ENCODE results near the gene PLGRKT. TPM values are rescaled to one million over a fixed set of nuclear protein-coding genes. Genes with fewer than 3 reads are reported as not detected.

PLGRKT gene
- total RNA-seq, 1 donor from 2014 or later, result 16.3 TPM

DNA sequence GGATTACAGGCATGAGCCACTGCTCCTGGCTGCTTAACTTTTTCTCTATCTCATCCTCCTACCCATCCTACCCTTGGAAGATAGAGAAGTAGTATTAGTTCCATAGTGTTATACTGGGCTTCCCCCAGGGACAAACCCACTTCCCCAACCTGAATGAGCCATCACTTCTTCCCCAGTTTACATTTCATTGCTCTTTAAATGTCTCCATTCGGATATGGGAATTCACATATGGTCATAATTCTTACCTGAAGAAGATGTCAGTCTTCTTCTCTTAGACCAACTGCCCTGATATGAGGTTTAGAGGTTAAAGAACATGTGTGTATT is 14.5 kb upstream of the PLGRKT start:
- peaks cover 2% of the 10 kb centered on the region for H3K27me3 Mint-ChIP-seq (ENCODE audit: unreplicated experiment)
- no peak overlapping the region for H3K4me3 Mint-ChIP-seq (ENCODE audit: unreplicated experiment)
- no peak for DNase-seq
- no peaks in the 10 kb centered on the region for H3K9me3 Mint-ChIP-seq (ENCODE audit: unreplicated experiment)
- no peak overlapping the region for H3K27ac Mint-ChIP-seq (ENCODE audit: unreplicated experiment)
- TF ChIP-seq, protein P1, sequence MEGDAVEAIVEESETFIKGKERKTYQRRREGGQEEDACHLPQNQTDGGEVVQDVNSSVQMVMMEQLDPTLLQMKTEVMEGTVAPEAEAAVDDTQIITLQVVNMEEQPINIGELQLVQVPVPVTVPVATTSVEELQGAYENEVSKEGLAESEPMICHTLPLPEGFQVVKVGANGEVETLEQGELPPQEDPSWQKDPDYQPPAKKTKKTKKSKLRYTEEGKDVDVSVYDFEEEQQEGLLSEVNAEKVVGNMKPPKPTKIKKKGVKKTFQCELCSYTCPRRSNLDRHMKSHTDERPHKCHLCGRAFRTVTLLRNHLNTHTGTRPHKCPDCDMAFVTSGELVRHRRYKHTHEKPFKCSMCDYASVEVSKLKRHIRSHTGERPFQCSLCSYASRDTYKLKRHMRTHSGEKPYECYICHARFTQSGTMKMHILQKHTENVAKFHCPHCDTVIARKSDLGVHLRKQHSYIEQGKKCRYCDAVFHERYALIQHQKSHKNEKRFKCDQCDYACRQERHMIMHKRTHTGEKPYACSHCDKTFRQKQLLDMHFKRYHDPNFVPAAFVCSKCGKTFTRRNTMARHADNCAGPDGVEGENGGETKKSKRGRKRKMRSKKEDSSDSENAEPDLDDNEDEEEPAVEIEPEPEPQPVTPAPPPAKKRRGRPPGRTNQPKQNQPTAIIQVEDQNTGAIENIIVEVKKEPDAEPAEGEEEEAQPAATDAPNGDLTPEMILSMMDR (IDR thresholded peaks at IDR 0.05; ENCODE audit: partially characterized antibody, unreplicated experiment), result no peak
- H3K4me1 Mint-ChIP-seq (ENCODE audit: low read depth, unreplicated experiment), result peaks cover 3% of the 10 kb centered on the region
- H3K36me3 Mint-ChIP-seq (ENCODE audit: unreplicated experiment), result no peaks in the 10 kb centered on the region

DNA sequence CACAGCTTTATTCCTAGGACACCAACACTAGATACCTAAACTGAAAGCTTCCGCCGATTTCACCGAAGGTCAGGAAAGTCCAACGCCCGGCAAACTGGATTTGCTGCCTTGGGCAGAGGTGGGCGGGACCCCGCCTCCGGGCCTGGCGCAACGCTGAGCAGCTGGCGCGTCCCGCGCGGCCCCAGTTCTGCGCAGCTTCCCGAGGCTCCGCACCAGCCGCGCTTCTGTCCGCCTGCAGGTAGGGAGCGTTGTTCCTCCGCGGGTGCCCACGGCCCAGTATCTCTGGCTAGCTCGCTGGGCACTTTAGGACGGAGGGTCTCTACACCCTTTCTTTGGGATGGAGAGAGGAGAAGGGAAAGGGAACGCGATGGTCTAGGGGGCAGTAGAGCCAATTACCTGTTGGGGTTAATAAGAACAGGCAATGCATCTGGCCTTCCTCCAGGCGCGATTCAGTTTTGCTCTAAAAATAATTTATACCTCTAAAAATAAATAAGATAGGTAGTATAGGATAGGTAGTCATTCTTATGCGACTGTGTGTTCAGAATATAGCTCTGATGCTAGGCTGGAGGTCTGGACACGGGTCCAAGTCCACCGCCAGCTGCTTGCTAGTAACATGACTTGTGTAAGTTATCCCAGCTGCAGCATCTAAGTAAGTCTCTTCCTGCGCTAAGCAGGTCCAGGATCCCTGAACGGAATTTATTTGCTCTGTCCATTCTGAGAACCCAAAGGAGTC is 12.8 kb upstream of the PLGRKT start, which contains the start of gene CD274:
CD274 (plus strand) TSS at position 184 of the 733 bp plus-strand sequence. CDS start 5,572 bp downstream, outside the sequence.
- Mint-ChIP-seq H3K36me3 (ENCODE audit: unreplicated experiment) (no peaks in the 10 kb centered on the region), H3K9me3 (ENCODE audit: unreplicated experiment) (no peaks in the 10 kb centered on the region), H3K27me3 (ENCODE audit: unreplicated experiment) (peaks cover 2% of the 10 kb centered on the region), H3K27ac (ENCODE audit: unreplicated experiment) (no peak within 1 kb of the TSS), H3K4me3 (ENCODE audit: unreplicated experiment) (peak within 1 kb of the TSS; percentile 75), H3K4me1 (ENCODE audit: low read depth, unreplicated experiment) (peaks cover 4% of the 10 kb centered on the region)
- TF ChIP-seq, protein P1 (IDR thresholded peaks at IDR 0.05; ENCODE audit: partially characterized antibody, unreplicated experiment), result peak; percentile 17
- DNase-seq, result peak; percentile 74

DNA sequence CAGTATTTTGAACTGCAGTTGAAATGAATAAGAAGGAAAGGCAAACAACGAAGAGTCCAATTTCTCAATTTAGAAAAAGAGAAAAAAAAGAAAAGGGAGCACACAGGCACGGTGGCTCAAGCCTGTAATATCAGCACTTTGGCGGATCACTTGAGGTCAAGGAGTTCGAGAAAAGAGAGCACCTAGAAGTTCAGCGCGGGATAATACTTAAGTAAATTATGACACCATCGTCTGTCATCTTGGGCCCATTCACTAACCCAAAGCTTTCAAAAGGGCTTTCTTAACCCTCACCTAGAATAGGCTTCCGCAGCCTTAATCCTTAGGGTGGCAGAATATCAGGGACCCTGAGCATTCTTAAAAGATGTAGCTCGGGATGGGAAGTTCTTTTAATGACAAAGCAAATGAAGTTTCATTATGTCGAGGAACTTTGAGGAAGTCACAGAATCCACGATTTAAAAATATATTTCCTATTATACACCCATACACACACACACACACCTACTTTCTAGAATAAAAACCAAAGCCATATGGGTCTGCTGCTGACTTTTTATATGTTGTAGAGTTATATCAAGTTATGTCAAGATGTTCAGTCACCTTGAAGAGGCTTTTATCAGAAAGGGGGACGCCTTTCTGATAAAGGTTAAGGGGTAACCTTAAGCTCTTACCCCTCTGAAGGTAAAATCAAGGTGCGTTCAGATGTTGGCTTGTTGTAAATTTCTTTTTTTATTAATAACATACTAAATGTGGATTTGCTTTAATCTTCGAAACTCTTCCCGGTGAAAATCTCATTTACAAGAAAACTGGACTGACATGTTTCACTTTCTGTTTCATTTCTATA is 12.0 kb upstream of the PLGRKT start:
- Mint-ChIP-seq H3K9me3 (ENCODE audit: unreplicated experiment) (no peaks in the 10 kb centered on the region), H3K27ac (ENCODE audit: unreplicated experiment) (no peak overlapping the region), H3K36me3 (ENCODE audit: unreplicated experiment) (no peaks in the 10 kb centered on the region), H3K4me1 (ENCODE audit: low read depth, unreplicated experiment) (peaks cover 4% of the 10 kb centered on the region), H3K27me3 (ENCODE audit: unreplicated experiment) (peaks cover 2% of the 10 kb centered on the region), H3K4me3 (ENCODE audit: unreplicated experiment) (peak overlapping the region; percentile 75)
- no peak for DNase-seq
- TF ChIP-seq, protein P1 (IDR thresholded peaks at IDR 0.05; ENCODE audit: partially characterized antibody, unreplicated experiment), result no peak

DNA sequence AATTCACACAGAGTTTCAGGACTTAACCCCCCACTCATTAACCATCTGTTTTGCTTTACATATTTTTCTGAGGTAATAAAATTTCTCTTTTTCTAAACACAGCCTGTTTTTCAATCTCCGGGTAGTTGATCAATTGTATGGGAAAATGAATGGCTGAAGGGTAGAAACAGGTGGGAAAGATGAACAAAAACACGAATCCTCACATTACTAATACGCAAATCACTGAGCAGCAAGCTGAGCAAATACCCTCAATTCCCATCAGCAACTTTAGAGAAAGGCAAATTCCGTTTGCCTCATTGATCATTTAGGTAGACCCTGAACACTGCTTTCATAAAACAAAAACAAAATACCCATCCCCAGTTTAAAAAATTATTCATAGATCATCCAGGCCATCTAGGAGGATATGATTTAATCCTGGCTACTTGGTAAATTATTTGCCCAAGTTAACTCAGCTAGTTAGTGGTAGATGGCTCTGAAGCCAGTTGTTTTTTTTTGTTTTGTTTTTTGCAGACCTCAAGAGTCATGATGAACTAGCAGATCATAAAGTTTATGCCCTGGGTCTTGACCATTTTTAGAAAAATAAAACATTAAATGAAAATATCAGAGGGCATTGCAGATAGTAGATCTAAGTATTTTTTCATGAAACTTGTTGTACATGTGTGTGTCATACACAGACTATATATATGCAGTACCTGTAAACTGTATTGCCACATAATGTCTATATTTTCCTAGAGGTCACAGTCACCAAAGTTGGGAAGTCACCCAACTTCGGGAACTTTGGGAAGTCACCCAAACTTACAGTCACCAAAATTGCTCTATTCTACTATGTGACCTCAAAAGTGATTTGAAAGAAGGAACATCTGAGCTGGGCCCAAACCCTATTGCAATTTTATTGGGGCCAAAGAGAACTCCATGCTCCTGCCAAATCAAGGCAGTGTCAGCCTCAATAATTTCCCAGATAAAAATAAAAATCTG is 11.0 kb upstream of the PLGRKT start:
- TF ChIP-seq, protein P1 (IDR thresholded peaks at IDR 0.05; ENCODE audit: partially characterized antibody, unreplicated experiment), result no peak
- Mint-ChIP-seq H3K9me3 (ENCODE audit: unreplicated experiment) (no peaks in the 10 kb centered on the region), H3K4me3 (ENCODE audit: unreplicated experiment) (no peak overlapping the region), H3K36me3 (ENCODE audit: unreplicated experiment) (no peaks in the 10 kb centered on the region), H3K4me1 (ENCODE audit: low read depth, unreplicated experiment) (peaks cover 4% of the 10 kb centered on the region), H3K27me3 (ENCODE audit: unreplicated experiment) (peaks cover 2% of the 10 kb centered on the region), H3K27ac (ENCODE audit: unreplicated experiment) (no peak overlapping the region)
- no peak for DNase-seq

Data from glutamatergic neuron (in vitro differentiated cells).